DMS53 treated with DMSO at 0.1 percent for 48 hours (cell line): ENCODE results near the gene UNC119.
A peak's percentile ranks its signal among the peaks of the same experiment; 100 is the strongest.

Experiments used
- DNase-seq: peaks from one replicate; lab custom pipeline; 2025; ENCODE audit not compliant: unreplicated experiment; lab: John Stamatoyannopoulos, UW

The UNC119 gene

DNA sequence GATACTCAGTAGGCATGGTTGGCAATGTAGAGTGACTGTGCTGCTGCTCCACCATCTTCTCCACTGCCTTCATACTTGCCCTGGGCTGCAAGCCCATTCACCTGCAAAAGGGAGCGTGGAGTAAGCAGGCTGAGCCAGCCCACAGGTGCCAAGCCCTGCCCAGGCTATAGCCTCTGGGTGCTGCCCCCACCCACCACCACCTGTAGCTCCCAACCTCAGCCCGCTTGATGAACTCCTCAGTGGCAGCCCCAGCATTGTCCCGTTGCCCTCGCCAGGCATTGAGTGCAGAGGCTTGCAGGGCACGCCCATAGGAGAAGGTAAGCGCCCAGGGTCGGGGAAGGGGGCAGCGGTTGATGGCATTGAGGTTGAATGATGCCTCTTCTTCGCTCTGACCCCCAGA is 21.1 kb upstream of the UNC119 start:
- no peak for DNase-seq

DNA sequence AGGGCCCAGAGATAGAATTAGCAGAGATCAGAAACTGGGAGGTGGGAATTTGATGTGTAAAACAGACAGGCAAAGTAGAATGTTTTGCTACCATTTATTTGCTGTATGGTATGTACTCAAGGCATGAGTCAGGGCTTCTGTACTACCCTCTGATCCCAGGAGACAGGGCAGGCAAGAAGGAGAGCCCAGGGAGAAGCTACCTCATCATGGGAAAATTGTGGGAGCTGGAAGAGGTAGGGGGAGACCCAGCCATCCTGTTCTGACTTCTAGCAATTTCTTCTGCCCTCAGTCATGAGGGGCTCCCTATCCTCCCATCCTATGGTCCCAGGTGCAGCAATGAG is 20.6 kb upstream of the UNC119 start:
- no peak for DNase-seq

DNA sequence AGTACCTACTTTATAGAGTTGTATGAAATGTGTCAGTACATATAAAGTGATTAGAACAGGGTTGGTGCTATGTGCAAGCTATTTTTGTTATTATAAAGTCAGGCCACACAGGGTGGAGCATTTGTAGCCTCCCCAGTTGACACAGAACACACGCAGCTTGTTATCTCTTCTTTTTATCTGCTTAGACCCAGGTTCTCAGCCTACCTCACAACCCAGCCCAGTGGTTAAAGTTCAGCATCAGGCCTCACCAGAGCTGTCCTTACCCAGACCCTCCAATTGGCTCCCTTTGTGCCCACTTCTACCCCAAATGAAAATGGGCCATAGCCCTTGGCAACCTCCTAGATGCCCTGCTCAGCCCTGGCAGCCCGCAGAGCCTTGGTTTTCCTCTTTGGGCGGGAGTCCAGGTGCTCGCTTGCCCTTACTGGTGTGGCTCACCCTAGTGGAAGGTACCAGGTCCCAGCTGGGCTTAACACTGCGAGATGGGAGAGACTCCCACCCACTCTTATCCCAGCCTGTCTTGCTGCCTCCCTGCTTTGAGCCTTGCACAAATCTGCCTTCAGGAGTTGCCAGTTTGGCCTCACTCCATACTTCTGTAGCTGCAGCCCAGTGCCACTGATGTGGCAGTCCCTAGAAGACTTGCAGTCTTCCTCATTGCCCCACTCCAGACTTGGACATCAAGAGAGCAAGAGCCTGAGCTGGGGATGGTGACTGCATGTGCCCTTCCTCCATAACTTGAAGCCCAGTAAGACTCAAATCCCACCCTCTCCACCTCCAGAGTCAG is 20.0 kb upstream of the UNC119 start:
- DNase-seq, result no peak

DNA sequence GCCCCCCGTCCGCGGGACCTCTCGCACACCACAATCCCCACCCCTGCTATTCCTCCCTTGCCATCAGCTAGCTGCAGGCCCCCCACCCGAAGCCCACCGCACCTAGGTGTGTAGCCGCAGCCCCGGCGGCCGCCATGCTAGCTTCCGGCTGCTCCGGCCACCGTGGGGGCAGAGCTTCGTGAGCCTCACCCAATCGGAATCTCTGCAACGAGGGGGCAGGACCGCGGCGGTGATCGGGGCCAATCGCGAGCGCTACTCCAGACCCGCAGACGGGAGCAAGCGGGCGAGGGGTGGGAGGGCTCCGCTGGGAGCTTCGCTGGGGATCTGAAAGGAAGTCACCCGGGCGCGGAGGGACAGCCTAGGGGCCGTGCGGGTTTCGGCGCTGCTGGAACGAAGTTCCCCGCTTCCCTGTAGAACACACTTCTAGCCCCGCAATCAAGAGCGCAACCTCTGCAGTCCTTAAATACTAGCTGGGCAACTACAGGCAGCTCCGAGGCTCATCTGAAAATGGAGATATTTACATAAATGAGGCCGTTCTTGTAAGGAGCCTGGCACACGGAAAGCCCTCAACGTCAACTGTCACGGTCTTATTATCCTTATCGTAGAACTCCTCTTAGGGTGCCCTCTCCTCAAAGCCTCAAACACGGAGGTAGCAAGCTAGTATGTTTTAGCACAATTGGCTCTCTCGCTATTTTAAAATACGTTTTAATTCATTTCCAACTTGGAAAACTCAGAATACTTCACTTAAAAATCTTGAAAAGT is 19.1 kb upstream of the UNC119 start, which contains the start of gene PIGS:
TSS of gene PIGS (minus strand) at position 164 of the 762 bp plus-strand sequence. CDS start at position 136, 28 bp downstream.
- DNase-seq, result peak; percentile 82

DNA sequence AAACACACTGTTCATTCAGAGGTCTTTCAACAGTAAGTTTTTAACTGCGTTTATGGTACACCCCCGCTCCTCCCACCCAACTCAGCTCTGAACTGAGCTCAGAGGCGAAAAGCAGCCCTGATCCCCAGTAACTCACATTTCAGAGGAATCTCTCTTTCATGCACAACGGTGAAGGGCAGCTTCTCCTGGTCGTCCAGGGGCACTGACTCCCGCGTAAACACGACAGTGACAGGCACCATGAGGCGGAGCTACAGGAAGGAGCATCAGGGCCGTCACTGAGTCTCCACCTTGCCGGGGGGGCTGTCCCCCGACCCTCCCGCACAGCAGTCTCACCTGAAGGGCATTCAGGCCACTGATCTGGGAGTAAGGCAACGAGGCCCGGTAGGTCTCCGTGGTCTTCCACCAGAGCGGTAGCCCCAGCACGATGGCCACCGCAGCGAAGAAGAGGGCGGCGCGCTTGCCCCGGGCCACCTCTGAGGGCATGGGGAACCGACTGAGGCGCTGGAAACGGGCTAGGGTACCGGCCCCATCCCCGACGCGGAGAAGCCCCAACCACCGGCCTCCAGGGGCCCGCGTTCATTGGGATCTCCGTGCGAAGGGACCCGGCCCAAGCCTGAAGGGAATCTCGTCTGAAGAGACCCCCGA is 18.4 kb upstream of the UNC119 start:
- DNase-seq, result no peak

DNA sequence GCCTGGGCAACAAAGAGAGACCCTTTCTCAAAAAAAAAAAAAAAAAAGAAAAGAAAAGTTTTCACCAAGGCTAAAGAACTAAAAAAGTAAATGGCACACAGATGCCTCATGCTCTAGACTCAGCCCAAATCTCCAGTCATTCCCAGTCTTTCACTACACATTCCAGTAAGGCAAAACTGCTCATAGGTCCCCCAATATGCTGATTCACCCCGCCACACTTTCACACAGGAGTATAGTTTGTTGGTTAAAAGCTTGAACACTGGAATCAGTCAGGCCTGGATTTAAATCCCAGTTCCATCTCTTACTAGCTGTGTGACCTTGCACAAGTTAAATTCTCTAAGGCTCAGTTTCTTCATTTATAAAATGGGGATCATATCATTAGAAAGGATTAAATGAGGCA is 17.0 kb upstream of the UNC119 start:
- no peak for DNase-seq

DNA sequence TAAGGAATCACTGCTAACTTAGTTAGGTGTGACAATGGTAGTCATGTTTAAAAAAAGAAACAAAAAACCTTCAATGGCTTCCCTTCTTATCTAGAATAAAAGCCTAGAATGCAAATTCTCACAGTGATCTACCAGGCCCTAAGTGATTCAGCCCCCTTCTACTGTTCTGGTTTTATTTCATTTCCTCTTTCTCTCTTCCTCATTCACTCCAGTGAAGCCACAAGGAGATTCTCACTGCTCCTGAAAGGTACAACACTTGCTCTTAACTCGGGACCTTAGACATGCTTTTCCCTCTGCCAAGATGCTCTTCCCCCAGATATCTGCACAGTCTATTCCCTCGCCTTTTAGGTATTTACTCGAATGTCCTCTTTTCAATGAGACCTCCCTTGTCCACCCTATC is 15.2 kb upstream of the UNC119 start:
- DNase-seq, result no peak

DNA sequence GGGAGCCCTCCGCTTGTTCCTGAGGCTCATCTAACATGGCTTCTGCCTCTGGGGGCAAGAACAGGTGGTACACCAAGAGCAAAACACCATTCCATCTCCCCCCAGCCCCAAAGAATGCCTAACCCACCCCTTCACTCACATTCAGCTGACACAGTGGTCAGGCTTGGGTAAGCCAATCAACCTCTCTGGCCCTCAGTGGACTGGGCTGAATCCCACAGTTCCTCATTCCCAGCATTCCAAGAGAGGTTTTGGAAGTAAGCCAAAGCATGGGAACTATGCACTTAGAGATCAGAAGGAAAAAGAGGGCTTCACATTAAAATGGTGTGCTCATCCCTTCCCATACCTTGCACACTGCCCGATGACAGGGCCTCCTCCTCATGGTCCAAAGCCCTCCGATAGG is 11.1 kb upstream of the UNC119 start:
- DNase-seq, result no peak

DNA sequence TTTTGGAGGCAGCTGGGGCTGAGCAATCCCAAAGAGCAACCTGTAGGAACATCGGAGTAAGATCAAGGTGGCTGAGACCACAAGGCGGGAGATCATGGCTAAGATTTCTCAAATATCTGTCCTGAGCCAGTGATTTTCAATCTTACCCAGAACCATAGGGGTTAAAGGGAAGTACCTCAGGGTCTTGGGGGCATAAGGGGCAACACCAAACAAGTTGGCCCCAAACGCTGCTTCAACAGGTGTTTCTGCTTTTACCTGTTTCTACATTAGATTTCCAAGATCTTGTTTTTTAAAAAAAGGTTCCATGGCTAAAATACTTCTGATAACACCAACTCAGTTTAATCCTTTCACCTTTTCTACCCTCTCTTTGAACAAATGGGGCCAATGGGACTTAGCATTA is 2.6 kb upstream of the UNC119 start:
- DNase-seq, result no peak

DNA sequence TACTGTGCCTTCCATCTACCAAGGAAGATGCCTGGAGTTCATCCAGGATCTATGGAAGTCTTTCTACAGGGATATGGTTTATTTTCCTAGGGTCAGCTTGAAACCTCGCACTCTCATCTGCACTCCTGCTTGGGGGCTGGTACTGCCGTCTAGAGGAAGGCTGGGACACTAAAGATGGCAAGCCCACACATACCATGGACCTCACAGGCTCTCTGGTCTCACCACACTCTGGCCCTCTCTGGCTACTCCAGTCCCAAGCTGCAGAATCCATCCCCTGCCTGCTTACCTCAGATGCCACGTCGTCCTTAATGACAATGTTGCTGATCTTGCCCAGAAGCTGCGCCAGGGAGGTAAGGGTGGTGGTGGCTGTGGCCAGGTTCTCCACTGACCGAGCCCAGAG is 2.1 kb upstream of the UNC119 start:
- DNase-seq, result no peak

DNA sequence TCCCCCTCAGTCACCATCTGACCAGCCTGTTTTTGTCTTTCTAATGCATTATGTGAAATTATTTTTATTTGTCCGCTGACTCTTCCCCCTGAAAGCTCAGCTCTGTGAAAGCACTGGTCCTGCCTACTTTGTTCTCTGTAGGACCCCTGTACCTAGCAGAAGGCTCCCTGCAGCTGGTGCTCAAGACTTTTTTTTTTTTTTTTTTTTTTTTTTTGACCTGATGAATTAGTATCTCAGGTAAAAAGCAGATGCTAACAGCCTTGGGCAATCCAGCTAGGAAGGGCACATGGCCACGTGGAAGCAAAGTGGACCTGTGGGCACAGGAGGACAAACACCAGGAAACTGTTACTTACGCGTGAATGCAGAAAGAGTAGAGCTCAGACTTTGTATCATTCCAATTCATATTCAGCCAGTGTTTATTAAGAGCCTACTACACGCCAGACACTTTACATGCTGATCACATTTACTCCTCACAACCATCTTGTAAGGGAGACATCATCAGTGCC is 629 bp upstream of the UNC119 start:
- DNase-seq, result no peak

DNA sequence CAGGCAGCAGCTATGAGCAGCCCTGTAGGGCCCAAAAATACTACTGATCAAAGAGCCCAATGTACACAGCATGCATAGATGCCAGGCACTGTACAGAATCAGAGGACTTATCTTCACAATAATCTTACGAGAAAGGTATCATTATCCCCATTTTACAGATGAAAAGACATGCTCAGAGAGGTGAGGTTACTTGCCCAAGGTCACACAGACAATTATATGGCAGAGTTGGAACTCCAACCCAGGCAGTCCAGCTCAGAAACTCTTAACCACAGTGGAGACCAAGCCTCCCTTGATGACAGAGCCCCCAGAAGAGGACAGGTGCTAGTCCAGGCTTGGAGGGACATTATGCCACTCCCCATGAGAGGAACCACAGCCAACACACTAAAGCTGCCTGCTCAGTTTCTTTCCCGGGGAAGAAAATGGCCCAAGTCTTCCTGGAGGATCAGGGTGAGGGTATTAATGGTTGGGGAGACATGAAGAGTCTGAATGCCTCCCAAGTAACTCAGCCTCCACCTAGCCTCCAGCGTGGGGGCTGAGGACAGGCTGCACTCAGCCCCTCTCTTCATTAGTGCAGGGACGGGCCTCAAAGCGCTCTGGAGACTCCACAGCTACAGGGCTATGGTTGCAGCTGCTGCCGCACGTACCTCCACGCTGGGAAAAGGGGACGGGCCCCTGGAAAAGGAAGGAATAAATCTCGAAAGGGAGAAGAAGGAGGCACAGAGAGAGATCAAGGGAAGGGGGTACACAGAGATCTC is 826 bp downstream of the UNC119 start:
- DNase-seq, result no peak

DNA sequence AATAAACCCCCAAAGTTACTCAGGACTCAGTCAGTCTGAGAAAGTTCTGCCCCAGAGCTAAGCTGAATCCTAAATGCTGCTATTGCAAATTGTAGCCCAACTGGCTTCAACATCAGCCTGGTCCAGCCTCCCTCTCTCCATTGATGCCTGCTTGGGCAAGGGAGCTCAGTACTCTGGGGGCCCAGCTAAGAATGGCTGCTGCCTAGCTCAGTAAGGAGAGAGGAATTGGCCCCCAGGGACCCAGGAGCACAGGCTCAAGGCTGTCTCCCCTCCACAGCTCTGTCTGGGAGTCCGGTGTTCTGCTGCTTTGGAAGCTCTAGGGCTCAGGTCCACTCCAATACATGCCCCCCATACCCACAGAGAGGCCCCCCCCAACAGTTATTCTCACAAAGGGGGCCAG is 1.6 kb downstream of the UNC119 start:
- no peak for DNase-seq

DNA sequence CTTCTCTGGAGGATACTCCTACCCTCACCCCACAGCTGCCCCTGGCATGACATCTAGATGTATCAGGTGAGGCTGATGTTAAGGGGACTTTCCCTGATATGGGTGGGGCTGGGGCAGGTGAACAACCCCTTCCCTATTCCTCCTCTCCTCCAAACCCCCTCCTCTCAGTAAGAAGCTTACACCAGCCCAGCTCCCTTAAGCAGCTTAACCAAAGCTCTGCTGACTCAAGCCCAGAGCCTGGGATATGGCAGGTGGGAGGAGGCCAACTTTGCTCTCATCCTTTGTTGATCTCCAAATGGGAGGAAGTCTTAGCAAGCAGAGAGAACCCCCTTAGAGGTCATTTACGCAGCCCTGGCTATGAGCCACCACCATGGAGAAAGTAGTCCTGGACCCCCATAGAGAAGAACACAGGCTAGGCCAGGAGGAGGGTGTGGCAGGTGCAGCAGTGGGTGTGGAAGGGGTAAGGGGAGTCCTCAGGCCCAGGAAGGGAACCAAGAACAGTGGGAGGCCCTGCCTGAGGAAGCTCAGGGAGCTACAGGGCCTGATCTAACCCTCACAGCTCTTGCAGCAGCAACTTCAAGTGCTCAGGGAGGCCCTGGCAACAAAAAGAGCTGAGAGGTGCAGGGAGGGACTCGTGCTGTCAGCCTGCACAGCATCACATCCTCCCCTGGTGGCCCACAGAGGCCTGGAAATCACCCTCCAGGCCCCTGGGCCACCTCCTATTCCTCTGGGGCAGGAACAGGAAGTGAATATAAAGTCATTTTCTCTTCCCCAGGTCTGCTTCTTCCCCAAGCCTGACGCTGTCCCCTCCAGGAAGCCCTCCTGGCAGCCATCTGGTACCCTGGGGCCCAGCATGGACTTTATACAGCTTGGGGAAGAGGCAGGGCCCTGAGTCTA is 2.9 kb downstream of the UNC119 start:
- no peak for DNase-seq

DNA sequence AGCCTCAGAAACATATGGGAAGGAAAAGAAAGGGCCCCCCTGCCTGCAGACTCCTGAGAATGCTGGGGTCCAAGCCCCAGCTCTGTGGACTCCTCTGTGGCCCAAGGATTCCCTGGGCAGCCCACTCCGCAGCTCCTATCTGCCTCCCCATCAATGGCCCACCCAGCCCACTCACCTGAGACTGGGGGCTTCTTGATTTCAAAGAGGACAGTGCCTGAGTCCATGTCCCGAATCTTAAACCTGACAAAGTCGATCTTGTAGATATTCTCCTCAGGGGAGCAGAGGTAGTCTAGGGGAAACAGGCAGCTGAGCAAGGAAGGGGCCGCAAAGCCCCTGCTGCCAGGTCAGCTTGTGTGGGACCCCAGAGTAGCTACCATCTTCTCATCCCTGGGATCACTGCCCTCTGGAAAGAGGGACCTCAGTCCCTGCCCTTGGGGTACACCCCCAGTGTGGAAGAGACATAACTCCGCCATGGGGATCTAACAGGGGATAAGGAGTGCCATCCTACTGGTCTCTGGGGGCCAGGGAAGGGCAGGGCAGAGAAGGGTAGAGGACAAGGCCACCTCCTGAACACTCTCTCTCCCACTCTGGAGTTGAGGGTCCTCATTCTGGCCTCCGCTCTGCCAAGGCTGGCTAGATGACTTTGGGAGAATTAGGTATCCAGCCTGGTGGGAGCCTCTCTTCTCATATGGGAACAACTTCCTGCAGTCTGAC is 3.9 kb downstream of the UNC119 start:
- DNase-seq, result no peak

DNA sequence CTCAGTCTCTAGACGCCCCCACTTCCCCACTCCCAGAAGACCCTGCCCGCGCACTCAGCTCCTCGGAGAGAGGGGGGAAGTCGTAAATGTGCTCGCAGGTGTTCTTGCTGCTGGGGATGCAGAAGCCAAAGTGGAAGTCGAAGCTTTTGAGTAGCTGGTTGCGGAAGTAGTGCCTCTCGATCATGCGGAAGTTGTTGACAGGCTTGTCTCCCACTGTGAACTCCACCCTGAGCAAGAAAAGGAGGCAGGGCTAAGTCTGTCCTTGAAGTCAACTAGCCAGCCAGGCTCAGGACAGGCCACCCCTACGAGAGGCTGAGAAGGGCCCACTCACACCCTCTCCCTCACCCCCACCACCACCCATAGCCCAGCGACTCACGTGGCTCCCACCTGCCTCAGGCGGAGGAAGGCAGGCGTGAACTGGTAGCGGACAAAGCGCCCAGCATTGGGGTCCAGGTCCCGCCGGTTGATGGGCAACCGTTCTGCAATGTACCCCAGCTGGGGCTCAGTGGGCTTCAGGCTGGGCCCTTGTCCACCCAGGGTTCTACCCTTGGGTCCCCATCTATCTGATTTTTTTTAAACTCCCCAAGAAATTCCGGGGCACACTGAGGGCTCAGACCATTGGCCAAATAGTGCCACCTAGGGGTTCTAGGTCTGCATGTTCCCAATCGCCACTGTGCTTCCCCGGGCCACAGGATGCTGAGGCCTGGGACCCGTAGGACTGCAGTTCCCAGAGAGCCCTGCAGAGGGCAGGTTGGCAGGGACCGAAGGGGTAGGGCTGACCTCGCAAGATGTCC is 4.6 kb downstream of the UNC119 start:
- peak; percentile 34 for DNase-seq

DNA sequence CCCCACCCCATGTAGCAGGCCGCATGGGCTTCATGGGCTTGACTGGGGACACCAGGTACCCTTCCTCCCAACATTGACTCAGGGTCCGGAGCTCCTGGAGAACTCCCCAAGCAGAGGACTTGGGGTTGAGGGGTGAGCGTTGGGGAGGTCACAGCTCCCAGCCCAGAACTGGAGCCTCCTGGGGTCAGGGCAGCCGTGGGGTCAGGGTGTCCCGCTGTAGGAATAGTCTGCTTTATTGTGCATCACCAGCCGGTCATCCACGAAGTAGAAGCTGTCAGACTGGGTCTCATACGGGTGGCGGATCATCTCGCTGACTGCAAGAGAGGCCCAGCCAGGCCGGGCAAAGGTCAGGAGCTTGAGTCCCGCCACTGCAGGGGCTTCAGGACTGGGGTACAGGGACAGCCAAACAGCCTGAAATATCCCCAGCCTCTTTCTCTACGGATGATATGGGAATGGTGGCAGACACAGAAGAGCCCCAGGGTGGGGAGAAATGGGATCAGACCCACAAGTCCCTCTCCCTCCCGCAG is 5.3 kb downstream of the UNC119 start:
- no peak for DNase-seq

DNA sequence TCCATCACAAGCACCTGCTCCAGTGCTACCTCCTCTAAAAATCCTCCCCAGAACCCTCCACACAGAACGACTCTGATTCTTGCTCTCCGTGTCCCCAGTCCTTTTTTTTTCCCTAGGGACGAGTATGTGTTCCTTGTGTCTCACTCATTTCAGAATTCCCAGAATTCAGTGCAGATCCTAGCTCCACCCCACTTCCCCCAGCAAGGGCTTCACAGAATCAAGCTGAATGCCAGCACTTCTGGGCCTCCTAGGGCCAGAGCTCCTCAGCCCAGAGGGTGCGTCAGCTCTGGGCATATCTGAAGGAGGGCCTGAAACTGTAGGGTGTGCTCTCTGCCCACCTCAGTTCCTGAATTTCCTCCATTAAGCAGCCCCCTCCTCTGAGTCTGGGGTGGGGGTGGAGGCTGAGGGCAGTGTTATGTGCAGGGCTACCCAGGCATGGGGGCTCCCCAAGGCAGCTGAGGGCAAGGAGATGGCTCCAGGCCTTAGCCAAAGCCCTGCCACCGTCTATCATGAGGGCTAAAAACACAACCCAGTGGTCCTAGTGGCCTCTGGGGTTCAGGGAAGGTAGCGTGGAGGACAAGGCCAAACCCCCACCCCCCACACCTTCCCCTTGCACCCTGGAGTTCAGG is 6.5 kb downstream of the UNC119 start:
- DNase-seq, result no peak
